ENCODE measurements around the gene TAS2R60. TPM values are rescaled to one million over a fixed set of nuclear protein-coding genes. Genes with fewer than 3 reads are reported as not detected.
A peak's percentile ranks its signal among the peaks of the same experiment; 100 is the strongest.

The TAS2R60 gene
- total and polyA plus RNA-seq, 4 donors, result 0.50 TPM; not detected in 3

GRCh38 chr7:143490717-143491306, 47.6 kb downstream of the TAS2R60 start:
- H3K4me3 ChIP-seq (ENCODE audit: low read depth in 1 of 3, low read length in 3 of 3), result no peak overlapping the region
- H3K27me3 ChIP-seq (ENCODE audit: control insufficient read depth in 4 of 4, insufficient read depth in 4 of 4, low read length in 3 of 4), result no peaks in the 10 kb centered on the region
- peaks cover 3 to 16% (median 8%) of the 10 kb centered on the region in 4 donors for H3K4me1 ChIP-seq (ENCODE audit: control insufficient read depth in 4 of 4, insufficient read depth in 4 of 4, low read length in 3 of 4)
- no peak overlapping the region for H3K27ac ChIP-seq (ENCODE audit: low read depth in 1 of 2, low read length in 2 of 2)
- no peaks in the 10 kb centered on the region for H3K9me3 ChIP-seq (ENCODE audit: control insufficient read depth in 4 of 4, low read length in 3 of 4)
- WGBS, result 94% methylated on average over 1 of the region's 1 CpG
- no peak overlapping the region for H3K9ac ChIP-seq (ENCODE audit: low read depth in 1 of 2, low read length in 2 of 2)
- no peak for DNase-seq (ENCODE audit: low spot score)
- no peaks in the 10 kb centered on the region for H3K36me3 ChIP-seq (ENCODE audit: control insufficient read depth in 4 of 4, insufficient read depth in 3 of 4, low read depth in 1 of 4, low read length in 3 of 4)
- TF ChIP-seq, protein P1, sequence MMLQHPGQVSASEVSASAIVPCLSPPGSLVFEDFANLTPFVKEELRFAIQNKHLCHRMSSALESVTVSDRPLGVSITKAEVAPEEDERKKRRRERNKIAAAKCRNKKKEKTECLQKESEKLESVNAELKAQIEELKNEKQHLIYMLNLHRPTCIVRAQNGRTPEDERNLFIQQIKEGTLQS (IDR thresholded peaks at IDR 0.05), result no peak
- TF ChIP-seq GABPA (IDR thresholded peaks at IDR 0.05 in 1 of 2, conservative IDR thresholded peaks at IDR 0.05 in 1 of 2) (no peak), TAF1 (conservative IDR thresholded peaks at IDR 0.05) (no peak), SP1 (IDR thresholded peaks at IDR 0.05) (no peak), REST (IDR thresholded peaks at IDR 0.05) (no peak), RAD21 (IDR thresholded peaks at IDR 0.05) (peak; percentile 75 to 76), JUND (IDR thresholded peaks at IDR 0.05) (no peak), FOXA2 (IDR thresholded peaks at IDR 0.05) (no peak), CTCF (IDR thresholded peaks at IDR 0.05; ENCODE audit: low read depth, low read length, missing input control) (peak; percentile 50), HNF4G (IDR thresholded peaks at IDR 0.05) (no peak), HNF4A (conservative IDR thresholded peaks at IDR 0.05) (peak in 1 of 2 donors; percentile 22), YY1 (IDR thresholded peaks at IDR 0.05) (no peak), RXRA (IDR thresholded peaks at IDR 0.05) (no peak), EGR1 (IDR thresholded peaks at IDR 0.05; ENCODE audit: low read depth in 2 of 2) (no peak), NR2F2 (IDR thresholded peaks at IDR 0.05) (peak; percentile 20), FOXA1 (IDR thresholded peaks at IDR 0.05) (no peak)
- TF ChIP-seq, protein P2, sequence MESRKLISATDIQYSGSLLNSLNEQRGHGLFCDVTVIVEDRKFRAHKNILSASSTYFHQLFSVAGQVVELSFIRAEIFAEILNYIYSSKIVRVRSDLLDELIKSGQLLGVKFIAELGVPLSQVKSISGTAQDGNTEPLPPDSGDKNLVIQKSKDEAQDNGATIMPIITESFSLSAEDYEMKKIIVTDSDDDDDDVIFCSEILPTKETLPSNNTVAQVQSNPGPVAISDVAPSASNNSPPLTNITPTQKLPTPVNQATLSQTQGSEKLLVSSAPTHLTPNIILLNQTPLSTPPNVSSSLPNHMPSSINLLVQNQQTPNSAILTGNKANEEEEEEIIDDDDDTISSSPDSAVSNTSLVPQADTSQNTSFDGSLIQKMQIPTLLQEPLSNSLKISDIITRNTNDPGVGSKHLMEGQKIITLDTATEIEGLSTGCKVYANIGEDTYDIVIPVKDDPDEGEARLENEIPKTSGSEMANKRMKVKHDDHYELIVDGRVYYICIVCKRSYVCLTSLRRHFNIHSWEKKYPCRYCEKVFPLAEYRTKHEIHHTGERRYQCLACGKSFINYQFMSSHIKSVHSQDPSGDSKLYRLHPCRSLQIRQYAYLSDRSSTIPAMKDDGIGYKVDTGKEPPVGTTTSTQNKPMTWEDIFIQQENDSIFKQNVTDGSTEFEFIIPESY (IDR thresholded peaks at IDR 0.05), result no peak
- TF ChIP-seq, protein P3, sequence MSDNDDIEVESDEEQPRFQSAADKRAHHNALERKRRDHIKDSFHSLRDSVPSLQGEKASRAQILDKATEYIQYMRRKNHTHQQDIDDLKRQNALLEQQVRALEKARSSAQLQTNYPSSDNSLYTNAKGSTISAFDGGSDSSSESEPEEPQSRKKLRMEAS (IDR thresholded peaks at IDR 0.05), result no peak

All from liver (tissue), 9 donors.